OCI-M2 (cell line): ENCODE data around the gene MARCKSL1.
"Not testable (repeated sequence)": the region's sequence is repeated elsewhere in the genome, so short reads cannot be mapped to it uniquely, and the experiment has no call there.

Experiments
- DNase-seq: peaks from one replicate; lab custom pipeline; 2025; ENCODE audit not compliant: unreplicated experiment; lab: John Stamatoyannopoulos, UW

MARCKSL1 gene

DNA sequence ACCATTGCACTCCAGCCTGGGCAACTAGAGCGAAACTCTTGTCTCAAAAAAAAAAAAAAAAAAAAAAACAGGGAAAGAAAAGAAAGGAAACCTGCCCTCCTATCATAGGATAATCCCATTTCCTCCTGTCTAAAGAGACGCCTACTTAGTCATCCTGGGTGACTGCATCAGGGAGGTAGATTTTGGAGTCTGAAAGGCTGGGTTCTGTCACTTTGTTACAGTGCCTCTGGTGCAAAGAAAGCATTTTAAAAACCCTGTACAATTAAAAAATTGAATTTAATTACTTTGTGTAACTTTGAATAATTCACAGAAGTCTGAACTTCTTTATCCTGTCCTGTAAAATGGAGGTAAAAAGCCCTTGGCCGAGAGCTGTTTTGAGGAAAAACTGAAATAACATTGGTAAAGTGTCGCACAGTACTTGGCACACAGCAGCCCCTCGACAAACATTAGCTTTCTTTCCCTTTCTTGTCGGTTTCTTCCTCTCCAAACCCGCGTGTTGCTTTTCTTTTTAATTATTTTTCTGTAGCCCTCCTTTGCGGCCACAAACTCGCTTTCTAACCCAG, 44.8 kb downstream of the MARCKSL1 start:
- no peak for DNase-seq

GRCh38 chr1:32289256-32289655, 46.8 kb downstream of the MARCKSL1 start:
- no peak for DNase-seq

DNA sequence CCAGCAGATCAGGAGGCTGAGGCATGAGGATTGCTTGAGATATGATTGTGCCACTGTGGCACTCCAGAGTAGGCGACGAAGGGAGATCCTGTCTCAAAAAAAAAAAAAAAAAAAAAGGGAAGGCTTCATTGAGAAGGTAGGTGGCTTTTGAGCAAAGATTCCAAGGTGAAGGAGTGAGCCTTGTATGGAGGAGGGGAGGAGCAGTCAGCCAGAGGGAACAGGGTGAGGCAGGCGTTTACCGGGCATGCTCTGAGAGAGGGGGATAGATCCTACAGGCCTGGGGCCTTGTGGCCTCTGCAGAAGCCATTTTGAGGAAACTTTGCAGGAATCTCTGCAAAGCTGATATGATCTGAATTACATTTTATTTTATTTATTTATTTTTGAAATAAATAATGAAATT, 49.3 kb downstream of the MARCKSL1 start:
- no peak for DNase-seq

GRCh38 chr1:32285658-32286057, 50.4 kb downstream of the MARCKSL1 start:
- DNase-seq: no peak

GRCh38 chr1:32284777-32285176, 51.3 kb downstream of the MARCKSL1 start:
- DNase-seq: not testable (repeated sequence)
